DMS53 treated with DMSO at 0.1 percent for 48 hours (cell line): ENCODE data around the gene TREM2.
A peak's percentile ranks its signal among the peaks of the same experiment; 100 is the strongest.
"Not testable (repeated sequence)": the region's sequence is repeated elsewhere in the genome, so short reads cannot be mapped to it uniquely, and the experiment has no call there.

Source experiments
- DNase-seq: peaks from one replicate; lab custom pipeline; 2025; ENCODE audit not compliant: unreplicated experiment; lab: John Stamatoyannopoulos, UW

Gene TREM2

GRCh38 chr6:41162687-41163418, at the start of gene TREM2:
Gene TREM2, minus strand, starts transcription at chr6:41163116. Its CDS starts 34 bp downstream, at chr6:41163082.
- no peak for DNase-seq

DNA sequence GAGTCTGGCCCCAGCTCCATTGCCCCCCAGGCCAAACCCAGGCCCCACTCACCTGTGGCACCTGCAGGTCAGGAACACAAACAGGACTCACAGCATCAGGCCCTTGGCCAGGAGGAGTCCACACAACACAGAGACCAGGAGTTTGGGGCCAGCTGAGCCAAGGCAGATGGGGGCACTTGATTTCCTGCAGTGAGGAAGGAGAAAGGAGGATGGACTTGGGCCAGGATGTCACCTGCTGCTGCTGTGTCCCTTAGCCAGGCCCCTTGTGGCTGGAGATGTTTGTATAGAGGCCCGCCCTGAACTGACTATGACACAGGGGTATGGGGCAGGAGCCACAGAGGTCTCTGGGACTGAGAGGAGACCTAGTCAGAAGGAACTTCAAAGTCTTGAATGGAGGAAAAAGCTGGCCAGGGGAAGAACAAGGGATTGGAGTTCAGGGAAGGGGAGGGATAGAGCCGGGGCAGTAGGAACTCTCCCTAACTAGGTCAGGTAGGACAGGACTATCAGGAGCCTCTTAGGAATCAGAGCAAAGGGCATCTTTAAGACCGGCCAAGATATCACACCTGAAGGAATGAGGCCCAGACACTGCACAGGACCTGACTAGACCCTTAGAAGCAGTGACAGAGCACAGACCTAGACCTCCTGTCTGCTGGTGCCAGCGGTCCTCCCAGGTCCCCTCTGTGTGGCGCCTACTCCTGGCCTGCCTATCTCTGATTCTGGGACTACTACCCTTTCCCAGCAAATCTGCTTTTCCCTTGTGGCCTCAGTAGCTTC, 46.8 kb upstream of the TREM2 start:
- no peak for DNase-seq

GRCh38 chr6:41208439-41209106, 45.7 kb upstream of the TREM2 start:
- no peak for DNase-seq

GRCh38 chr6:41204156-41204555, 41.2 kb upstream of the TREM2 start:
- no peak for DNase-seq

GRCh38 chr6:41201764-41202173, 38.9 kb upstream of the TREM2 start:
- no peak for DNase-seq

- no peak for DNase-seq
These were observed 38.2 kb upstream of the TREM2 start, which contains the start of gene TREML2 for GRCh38 chr6:41200901-41201763. Gene TREML2, minus strand, starts transcription at chr6:41201149. Its CDS starts 141 bp downstream, at chr6:41201008.

GRCh38 chr6:41200296-41200900, 37.5 kb upstream of the TREM2 start:
- DNase-seq: no peak

DNA sequence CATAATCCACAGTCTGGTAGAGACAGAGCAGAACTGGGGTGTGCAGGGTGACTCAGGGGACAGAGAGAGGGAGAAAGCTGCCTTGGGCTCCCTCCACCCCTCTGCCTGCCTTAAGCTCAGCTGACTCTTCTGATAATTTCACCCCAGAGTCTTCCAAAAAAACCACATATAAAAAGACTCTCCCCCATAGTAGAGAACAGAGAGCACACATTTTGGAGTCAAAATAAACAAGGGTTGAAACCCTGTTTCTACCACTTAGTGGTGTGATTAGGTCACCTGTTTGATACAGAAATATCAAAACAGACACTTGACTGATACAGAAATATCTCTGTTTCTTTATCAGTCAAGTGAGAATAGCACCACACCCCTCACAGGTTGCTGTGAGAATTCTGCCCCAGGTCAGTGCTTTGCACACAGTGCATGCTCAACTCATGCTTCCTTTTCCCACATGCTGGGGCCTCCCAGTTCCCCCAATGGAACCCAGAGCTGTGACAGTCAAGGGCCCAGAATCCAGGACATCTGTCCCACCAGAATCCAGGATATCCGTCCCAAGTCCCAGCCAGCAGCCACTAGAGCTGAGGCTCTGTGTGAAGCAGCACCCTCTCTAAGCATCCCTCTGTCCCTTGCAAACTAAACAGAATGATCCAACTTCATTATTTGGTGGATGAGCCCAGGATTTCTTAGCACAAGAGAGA, 36.8 kb upstream of the TREM2 start:
- DNase-seq: no peak

GRCh38 chr6:41197234-41197633, 34.3 kb upstream of the TREM2 start:
- no peak for DNase-seq

DNA sequence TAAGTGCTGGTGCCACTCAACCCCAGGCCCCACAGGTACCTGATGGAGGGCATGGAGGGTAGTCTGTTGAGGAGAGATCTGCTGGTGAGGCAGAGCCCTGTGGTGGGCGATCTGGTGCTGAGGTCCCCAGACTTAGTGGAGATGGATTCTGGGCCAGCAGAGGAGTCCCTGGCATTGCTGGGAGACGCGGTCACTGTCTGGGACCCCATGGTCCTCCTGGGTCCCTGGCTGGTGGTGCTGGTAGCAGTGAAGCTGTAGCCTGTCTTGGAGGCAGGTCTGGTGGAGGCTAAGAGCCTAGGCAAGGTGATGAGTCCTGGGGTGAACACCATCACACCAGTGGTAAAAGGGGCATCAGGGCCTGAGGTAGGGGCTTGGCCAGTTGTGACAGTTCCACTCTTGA, 31.5 kb upstream of the TREM2 start:
- DNase-seq: no peak

GRCh38 chr6:41193884-41194283, 31.0 kb upstream of the TREM2 start:
- no peak for DNase-seq

DNA sequence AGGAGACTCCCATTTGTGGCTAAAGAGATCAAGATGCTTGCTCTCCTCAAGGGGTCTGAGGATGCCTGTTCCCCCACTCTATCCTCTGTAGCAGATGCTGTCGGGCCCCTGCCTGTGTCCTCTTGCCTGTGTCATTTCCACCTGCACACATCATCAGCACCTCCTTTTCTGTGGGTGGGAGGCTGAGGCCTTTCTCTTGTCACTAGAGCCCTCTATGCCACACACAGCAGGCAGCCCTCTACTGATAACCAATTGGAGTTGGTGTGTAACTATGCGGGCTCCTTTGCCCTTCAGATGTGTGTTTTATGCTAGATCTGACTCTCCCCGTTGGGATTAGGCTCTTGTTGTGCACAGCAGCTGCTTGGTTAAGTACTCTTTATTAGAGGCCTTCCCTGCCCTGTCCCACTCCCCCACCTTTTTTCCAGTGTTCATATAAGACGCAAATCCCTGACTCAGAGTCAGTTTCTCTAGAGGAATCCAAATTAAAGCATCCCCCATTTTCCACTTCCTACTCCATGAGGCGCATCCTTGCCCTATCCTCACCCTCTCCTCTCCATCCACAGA, 30.3 kb upstream of the TREM2 start:
- no peak for DNase-seq

DNA sequence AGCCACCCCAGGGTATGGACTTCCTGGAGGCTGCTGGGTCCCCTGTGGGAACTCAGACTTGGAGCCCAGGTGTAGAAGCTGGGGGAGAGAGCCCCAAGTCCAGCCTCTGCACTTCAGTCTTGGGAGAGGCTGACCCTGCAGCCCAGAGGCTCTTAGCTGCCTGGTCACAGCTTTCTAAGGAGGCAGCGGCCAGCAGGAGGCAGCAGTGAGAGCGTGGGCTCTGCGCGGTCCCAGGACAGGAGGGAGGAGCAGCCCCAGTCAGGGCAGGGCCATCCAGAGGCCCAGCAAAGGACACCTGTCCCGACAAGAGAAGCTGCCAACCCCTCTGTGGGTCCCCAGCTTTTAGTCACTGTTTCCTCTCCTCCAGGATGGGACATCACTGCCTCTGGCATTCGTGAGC, 28.7 kb upstream of the TREM2 start:
- no peak for DNase-seq

GRCh38 chr6:41190791-41191190, 27.9 kb upstream of the TREM2 start:
- no peak for DNase-seq

DNA sequence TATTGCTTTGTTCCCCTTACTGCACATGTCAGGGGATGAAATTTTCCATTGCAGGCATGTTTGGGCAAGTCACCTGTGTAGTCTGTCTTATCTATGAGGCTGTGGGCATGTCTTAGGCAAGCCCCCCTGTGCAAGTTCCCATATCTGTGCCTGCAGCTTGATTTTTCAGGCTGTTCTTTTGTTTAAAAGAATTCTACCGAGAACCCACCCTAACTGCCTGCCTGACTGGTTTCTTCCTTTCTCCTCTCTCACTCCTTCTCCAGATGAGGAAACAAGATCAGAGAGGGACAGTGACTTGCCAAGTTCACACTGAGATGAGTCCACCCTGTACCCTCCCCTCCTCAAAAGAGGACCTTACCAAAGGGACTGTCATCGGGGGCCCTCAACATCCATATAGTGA, 27.1 kb upstream of the TREM2 start:
- no peak for DNase-seq

DNA sequence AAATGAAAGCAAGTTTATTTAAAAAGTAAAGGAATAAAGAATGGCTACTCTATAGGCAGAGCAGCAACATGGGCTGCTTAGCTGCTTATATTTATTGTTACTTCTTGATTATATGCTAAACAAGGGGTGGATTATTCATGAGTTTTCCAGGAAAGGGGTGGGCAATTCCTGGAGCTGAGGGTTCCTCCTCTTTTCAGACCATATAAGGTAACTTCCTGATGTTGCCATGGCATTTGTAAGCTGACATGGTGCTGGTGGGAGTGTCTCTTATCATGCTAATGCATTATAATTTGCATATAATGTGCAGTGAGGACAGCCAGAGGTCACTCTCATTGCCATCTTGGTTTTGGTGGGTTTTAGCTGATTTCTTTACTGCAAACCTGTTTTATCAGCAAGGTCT, 26.1 kb upstream of the TREM2 start:
- not testable (repeated sequence) for DNase-seq

DNA sequence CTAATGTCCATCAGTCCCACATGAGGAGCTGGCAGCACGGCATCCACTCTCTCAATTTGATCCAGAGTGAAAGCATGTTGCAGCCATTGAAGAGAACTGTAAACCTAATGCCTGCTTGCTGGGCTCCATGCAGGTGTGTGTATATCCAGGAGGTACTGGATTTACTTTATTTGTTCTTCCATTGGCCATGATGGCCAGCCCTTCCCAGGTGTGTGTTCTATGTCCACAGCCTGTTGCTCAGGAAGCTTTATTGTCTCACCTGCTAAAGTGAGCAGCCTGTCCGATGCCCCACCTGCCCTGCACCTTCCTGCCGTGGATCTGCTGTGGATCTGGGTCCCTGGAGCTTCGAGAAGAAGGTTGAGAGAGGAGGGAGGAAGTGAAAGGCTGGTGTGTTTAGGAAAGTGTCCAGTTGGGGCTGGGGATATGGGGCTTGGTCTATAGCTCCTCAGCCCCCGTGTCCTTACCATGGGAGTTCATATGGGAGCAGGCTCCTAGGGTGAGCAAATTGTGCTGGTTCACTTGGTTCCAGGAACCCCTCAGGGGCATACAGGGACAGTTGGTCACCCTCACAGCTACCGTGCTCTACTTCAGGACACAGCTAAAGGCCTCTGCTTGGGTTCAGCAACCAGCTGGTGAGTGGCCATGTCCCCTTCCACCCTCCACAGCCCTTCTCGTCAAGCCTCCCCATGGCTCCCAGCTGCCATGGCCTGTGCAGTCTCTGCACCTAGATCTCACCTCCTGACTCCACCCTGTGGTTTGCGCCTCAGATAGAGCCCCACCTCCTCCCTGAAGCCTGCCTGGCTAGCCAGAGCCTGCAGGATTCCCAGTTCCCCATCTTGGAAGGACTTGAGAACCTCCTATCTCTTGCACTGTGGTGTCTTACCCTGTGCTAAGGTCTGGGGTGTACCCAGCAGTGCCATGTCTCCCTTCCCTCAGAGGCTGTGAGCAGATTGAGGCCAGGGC, 25.3 kb upstream of the TREM2 start:
- DNase-seq: peak; percentile 79

GRCh38 chr6:41186031-41186562, 23.2 kb upstream of the TREM2 start:
- DNase-seq: no peak
